HG03135 (cell line): ENCODE data around the gene PIK3R5.

ENCODE experiments used
- ATAC-seq: cut with Tn5 transposase; IDR thresholded peaks from one replicate; pipeline ENCODE4 v1.9.1; 2021; ENCODE audit warnings: mild to moderate bottlenecking, moderate library complexity; ENCODE audit not compliant: unreplicated experiment

The PIK3R5 gene, protein sequence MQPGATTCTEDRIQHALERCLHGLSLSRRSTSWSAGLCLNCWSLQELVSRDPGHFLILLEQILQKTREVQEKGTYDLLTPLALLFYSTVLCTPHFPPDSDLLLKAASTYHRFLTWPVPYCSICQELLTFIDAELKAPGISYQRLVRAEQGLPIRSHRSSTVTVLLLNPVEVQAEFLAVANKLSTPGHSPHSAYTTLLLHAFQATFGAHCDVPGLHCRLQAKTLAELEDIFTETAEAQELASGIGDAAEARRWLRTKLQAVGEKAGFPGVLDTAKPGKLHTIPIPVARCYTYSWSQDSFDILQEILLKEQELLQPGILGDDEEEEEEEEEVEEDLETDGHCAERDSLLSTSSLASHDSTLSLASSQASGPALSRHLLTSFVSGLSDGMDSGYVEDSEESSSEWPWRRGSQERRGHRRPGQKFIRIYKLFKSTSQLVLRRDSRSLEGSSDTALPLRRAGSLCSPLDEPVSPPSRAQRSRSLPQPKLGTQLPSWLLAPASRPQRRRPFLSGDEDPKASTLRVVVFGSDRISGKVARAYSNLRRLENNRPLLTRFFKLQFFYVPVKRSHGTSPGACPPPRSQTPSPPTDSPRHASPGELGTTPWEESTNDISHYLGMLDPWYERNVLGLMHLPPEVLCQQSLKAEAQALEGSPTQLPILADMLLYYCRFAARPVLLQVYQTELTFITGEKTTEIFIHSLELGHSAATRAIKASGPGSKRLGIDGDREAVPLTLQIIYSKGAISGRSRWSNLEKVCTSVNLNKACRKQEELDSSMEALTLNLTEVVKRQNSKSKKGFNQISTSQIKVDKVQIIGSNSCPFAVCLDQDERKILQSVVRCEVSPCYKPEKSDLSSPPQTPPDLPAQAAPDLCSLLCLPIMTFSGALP

DNA sequence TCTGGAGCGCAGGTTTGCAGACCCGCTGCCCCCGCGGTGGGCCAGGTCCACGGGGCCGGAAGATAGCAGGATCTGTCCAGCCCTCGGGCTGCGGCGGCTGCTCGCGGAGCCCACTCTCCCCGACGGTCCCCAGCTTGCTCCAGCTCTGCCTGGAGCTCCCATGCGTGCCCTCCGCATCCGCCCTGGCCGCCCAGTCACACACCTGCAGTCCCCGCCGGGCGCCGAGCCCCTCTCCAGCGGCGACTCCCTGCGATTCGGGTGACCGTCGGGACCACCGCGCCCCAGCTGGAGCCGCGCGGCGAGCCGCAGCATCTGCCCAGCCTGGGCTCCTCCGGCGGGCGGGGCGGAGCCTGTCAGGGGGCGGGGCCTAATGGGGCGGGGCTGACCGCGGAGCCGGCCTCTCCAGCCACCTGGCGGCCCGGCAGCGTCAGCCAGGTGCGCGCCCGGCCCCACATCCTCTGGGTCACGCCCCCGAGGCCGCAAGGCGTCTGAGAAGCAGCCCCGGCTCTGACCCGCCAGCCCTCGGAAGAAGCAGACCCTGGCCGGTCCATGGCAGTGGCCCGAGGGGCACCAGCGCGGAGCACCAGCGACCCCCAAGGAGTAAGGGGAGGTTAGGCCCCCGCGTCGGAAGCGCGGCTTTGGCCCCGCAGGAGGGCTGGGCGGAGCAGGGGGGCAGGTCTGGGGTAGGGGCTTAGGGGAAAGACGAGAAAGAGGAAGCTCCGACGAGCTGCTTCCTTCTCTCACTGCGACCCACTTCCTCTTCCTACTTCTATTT, at the start of gene PIK3R5:
PIK3R5 (minus strand) TSS at position 314 of the 775 bp plus-strand sequence. CDS start 54,213 bp downstream, outside the sequence.
- ATAC-seq = peak; percentile 66

- ATAC-seq = no peak
Observed at GRCh38 chr17:9011001-9011400, 45.5 kb upstream of the PIK3R5 start.

- no peak for ATAC-seq
Observed at GRCh38 chr17:9009737-9010136, 44.2 kb upstream of the PIK3R5 start.

GRCh38 chr17:9009096-9009495, 43.6 kb upstream of the PIK3R5 start:
- no peak for ATAC-seq

DNA sequence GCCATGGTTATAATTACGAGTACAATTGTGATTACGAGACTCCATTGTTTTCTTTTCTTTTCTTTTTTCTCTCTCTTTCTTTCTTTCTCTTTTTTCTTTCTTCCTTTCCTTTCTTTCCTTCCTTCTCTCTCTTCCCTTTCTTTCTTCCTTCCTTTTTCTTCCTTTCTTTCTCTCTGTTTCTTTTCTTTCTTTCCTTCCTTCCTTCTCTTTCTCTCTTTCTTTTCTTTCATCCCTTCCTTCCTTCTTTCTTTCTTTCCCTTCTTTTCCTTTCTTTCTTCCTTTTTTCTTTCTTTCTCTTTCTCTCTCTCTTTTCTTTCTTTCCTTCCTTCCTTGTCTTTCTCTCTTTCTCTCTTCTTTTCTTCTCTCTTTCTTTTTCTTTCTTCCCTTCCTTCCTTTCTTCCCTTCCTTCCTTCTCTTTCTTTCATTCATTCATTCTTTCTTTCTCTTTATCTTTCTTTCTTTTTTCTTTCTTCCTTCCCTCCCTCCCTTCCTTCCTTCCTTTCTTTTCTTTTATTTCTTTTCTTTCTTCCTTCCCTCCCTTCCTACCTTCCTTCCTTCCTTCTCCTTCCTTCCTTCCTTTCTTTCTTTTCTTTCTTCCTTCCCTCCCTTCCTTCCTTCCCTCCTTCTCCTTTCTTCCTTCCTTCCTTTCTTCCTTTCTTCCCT, 41.7 kb upstream of the PIK3R5 start:
- no peak for ATAC-seq

DNA sequence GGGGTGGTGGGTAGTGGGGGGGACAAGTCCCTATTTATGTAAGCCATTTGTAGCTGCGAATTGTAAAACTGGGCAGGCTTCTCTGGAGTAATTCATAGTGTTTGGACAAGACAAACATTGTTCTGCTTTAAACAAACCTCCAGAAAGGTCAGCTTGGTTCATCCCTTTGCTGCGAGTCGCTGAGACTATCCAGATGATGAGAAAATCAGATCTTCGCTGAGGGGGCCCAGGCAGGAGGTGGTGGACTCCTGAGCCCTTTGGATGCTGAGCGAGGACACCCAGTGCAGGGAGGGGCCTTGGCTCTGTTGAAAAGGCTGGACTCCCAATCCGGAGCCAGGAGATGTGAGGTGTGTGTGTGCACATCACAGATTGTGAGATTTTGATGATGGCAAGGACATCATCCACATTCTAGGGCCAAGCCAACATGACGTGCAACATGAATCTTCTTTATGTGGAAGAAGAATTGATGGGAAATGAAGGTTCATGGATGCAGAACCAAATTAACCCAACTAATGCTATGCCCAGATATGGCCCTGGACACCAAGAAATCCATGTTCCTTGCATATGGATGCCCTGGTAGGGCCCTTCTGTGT, 40.8 kb upstream of the PIK3R5 start:
- no peak for ATAC-seq

DNA sequence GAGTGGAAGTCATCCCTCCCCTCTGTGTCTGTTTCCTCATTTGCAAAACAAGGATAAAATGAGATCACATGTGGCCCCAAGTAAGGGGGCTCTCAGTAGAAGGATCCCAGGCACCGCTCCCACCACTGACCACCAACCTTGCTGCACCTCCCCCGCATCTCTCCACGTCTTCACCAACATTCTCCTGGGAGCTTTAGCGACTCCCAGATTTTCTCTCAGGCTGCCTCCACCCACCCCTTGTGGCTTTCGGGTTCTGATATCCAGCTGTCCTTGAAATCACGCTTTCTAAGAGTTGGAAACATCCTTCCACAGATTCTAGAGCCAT, 39.4 kb upstream of the PIK3R5 start:
- ATAC-seq = no peak

- no peak for ATAC-seq
Observed at GRCh38 chr17:9004132-9004960, 38.8 kb upstream of the PIK3R5 start.

DNA sequence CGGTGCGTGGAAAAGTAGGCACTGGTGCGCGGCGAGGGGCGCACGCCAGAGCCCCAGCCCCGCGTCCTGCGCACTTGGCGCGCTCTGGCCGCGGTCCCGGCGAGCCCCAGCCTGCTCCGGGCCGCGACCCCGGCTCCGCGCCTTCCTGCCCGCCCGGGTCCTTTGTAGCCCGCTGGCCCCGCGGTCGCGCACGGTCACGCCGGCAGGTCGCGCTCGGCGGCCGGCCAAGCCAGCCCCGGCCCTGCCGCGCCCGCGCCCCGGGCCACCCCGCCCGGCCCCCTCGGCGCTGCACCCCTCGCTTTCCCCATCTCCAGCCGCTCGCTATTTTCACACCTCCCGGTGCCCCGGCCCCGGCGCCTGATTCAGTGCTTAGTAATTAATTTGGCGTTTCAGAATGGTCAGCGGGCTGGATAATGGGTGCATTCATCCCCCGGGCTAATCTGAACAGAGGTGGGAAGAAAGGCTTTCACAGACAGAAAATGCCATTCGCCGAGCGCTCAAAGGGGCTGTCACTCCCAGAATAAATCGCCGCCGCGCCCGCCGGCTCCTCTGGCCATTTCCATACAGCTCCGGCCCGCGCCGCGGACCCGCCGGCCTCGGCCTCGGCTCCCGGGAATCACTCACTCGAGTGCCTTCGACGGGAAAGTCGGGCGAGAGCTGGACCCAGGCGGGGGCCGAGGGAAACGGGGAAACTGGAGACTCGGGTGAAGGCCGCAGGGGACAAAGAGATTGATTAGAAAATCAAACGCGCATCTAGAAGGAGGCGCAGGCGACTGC, 38.0 kb upstream of the PIK3R5 start:
- ATAC-seq = no peak

DNA sequence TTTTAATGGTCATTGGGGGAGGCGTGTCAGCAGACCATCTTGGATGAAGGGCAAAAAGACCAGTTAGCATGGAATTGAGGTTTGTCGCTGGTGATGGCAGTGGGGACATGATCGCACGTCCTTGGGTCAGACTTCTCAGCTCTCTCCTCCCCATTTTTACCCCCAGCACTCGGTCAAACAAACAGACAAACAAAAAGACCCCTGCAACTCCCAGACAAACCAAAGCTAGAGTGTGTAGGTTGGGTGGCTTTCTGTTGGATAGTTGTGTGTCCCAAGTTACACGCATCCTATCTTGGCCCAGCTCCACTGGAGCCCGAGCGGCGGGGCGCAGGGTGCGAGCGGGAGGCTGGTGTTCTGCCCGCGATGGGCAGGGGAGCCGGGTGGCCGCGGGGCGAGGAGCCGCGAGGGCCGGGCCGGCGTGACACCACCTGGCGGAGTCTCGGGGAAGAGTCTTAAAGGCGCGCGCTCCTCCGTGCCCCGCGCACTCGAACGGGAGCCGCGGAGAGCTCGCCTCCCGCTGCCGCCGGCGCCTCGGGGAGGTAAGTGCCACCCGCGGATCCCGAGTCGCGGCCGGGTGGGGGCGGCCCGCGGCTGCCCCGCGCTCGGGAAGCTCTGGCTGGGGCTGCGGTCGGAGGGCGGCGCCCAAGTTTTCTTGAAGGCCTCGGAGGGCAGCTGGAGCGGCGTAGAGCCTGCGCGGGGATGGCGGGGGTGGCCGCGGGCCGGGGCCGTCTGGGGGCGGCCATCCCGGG, 37.3 kb upstream of the PIK3R5 start:
- no peak for ATAC-seq

- no peak for ATAC-seq
Observed at GRCh38 chr17:9002227-9002605, 36.7 kb upstream of the PIK3R5 start.

- ATAC-seq = no peak
Observed at GRCh38 chr17:9001559-9001958, 36.1 kb upstream of the PIK3R5 start.

DNA sequence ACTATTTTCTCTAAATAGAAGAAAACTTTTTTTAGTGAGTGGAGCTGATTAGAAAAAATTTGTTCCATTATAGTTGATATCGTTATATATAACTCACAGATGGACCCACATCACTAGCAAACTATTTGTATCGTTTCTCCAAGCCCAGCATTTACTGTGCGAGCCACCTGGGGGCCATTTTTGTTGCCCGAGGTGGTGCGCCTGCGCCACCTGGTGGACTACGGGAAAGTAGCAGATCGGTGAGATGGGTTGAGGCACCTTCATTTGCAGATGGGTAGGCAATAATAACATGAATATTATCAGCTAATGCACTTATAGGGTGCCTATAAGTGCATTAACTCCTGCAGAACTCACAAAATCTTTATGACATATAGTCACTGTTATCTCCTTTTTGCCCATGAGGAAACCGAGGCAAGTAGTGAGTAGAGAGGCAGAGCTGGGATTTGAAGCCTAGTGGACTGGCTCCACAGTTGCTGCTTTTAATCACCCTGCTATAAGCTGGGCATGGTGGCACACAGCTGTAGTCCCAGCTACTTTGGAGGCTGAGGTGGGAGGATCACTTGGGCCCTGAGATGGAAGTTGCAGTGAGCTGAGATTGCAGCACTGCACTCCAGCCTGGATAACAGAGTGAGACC, 32.6 kb upstream of the PIK3R5 start:
- no peak for ATAC-seq

DNA sequence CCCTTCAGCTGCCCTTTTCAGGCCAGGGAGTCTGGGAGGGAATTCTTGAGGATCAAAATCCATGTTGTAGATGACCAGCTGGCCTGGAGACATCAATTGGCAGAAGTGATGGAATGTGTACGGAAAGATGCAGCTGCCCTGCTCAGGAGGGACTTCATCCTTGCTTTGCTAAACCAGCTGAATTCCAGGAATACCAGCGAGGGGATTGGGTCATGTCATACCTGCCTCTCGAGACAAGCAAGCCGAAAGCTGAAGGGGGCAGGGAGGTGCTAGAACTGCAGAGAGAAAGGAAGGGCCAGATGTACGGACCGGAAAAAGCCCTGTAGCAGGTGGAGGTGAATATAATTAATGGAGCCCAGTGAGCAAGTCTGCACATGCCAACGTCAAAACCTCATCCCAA, 30.2 kb upstream of the PIK3R5 start:
- no peak for ATAC-seq

DNA sequence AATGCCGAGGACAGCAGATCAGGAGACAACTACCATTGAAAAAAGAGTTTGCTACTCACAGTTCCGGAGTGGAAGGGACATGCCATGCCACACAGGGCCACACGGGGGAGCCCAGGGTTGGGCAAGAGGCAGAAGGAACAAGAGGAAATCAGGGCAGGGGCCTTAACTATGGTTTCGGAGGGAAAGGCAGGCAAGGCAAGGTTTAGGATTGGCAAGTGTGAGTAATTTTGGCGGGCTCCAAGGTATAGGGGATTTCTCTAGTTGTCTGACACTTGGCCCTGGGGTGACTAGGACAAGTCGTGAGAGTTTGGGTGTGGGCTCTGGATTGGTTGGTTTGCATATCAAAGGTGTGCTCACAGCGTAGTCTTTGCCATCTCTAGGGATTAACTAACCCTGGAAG, 28.8 kb upstream of the PIK3R5 start:
- ATAC-seq = no peak

DNA sequence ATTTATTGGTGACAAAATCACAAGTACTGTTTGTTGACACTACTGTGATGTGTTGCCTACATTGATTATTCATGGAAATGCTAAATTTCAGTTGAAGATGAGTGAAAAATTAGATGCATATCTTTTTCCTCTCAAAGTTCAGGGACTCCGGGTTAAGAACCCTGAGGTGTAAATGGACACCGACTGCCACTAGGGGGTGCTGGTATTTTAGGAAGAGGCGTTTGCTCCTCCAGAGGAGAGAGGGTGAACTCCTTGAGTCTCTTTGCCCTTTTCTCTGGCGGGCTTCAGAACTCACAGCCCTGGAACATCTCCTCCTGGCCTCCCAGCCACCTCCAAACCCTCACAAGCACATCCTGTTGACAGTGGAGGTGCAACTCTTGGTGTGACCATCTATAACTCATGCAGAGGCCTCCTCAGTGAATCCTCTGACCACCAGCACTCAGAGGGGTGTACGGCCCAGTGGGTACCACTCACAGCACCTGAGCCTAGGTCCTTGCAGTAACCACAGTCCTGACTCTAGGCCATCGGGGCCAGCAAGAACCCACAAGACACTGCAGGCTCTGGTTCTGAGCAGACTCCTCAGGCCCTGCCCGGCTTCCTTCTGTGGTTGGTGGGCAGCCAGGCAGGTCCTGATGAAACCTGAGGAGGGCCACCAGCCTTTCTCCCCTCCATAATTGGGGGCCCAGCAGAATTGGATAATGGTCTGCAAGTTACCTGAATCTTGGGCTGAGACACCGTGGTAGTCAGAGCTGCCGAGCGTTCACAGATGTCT, 26.2 kb upstream of the PIK3R5 start:
- no peak for ATAC-seq
